ENCODE data around the gene KIF1B. TPM values are rescaled to one million over a fixed set of nuclear protein-coding genes. Genes with fewer than 3 reads are reported as not detected.

The KIF1B gene
- total and polyA plus RNA-seq, 10 donors: 1.6 to 53.5 (median 34.5) TPM

DNA sequence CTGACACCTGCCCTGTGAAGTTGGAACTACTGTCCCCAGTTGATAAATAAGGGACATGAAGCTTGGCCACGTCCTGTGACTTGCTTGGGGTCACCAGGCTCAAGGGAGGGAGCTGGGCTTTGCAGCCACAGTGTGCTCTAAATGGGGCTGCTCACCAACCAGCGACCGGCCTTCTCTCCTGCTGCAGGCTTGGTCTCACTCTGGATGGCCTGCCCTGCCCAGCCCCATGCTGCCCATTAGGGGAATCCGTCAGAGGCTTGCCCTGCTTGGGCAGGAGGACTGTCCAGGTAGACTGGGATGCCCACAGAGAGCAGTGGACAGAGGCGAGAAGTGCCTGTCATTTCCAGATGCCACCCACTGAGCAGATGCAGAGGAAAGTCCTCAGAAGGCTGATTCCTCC lies 218.6 kb downstream of the KIF1B start:
- intact Hi-C loops (cut with DNase I; ENCODE audit: low total_unique reads): loop anchor here (5.0 kb wide), 1 partner anchor 52 kb away; no protein-coding TSS in a partner anchor
- Histone ChIP-seq H3K27me3 (replicated peaks in 1 of 7) (no peaks in the 10 kb centered on the region), H3K27ac (no peak overlapping the region), H3K4me1 (peaks cover 6 to 54% (median 28%) of the 10 kb centered on the region in 6 donors), H3K36me3 (no peaks in the 10 kb centered on the region), H3K4me3 (no peak overlapping the region), H3K9me3 (no peaks in the 10 kb centered on the region)
- TF ChIP-seq POLR2AphosphoS5 (IDR thresholded peaks at IDR 0.05): no peak
- TF ChIP-seq, protein P1, sequence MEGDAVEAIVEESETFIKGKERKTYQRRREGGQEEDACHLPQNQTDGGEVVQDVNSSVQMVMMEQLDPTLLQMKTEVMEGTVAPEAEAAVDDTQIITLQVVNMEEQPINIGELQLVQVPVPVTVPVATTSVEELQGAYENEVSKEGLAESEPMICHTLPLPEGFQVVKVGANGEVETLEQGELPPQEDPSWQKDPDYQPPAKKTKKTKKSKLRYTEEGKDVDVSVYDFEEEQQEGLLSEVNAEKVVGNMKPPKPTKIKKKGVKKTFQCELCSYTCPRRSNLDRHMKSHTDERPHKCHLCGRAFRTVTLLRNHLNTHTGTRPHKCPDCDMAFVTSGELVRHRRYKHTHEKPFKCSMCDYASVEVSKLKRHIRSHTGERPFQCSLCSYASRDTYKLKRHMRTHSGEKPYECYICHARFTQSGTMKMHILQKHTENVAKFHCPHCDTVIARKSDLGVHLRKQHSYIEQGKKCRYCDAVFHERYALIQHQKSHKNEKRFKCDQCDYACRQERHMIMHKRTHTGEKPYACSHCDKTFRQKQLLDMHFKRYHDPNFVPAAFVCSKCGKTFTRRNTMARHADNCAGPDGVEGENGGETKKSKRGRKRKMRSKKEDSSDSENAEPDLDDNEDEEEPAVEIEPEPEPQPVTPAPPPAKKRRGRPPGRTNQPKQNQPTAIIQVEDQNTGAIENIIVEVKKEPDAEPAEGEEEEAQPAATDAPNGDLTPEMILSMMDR (IDR thresholded peaks at IDR 0.05 in 8 of 11, conservative IDR thresholded peaks at IDR 0.05 in 3 of 11): no peak
- no peak for TF ChIP-seq POLR2A (IDR thresholded peaks at IDR 0.05)
- WGBS, 5 donors: 87 to 93% (median 92%) methylated on average over 2 to 5 of the region's 5 CpGs
- DNase-seq: no peak

DNA sequence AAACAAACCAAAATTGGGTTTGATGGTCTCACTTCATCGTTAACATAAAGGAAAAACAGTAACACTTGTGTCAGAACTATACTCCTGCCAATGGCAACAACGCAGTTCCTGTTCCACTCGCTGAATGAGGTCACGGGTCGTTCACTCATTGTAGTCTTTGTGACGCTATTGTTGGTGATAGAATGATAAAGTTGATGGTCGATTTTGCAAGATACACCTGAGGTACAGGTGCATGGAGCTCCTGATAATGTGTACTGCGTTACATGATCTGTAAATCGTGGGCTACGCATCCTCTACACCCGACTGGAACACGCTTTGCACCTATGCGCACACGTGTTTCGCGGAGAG lies 219.5 kb downstream of the KIF1B start:
- WGBS, 5 donors: 16 to 30% (median 17%) methylated on average over 12 to 16 of the region's 16 CpGs
- Histone ChIP-seq H3K4me3 (peak overlapping the region in 7 of 8 donors; percentile 72 to 96 (median 87)), H3K9me3 (no peaks in the 10 kb centered on the region), H3K27ac (peak overlapping the region; percentile 52 to 87 (median 72)), H3K4me1 (peaks cover 6 to 54% (median 28%) of the 10 kb centered on the region in 6 donors), H3K27me3 (replicated peaks in 1 of 7) (no peaks in the 10 kb centered on the region), H3K36me3 (peaks cover 0 to under 1% (median 0%) of the 10 kb centered on the region in 6 donors)
- DNase-seq: no peak
- TF ChIP-seq POLR2A (IDR thresholded peaks at IDR 0.05): no peak
- TF ChIP-seq, protein P1 (IDR thresholded peaks at IDR 0.05 in 8 of 11, conservative IDR thresholded peaks at IDR 0.05 in 3 of 11): no peak
- no peak for TF ChIP-seq POLR2AphosphoS5 (IDR thresholded peaks at IDR 0.05)
- intact Hi-C loops (cut with DNase I; ENCODE audit: low total_unique reads): loop anchor here (5.0 kb wide), 3 partner anchors 47 to 62 kb away; no protein-coding TSS in a partner anchor

DNA sequence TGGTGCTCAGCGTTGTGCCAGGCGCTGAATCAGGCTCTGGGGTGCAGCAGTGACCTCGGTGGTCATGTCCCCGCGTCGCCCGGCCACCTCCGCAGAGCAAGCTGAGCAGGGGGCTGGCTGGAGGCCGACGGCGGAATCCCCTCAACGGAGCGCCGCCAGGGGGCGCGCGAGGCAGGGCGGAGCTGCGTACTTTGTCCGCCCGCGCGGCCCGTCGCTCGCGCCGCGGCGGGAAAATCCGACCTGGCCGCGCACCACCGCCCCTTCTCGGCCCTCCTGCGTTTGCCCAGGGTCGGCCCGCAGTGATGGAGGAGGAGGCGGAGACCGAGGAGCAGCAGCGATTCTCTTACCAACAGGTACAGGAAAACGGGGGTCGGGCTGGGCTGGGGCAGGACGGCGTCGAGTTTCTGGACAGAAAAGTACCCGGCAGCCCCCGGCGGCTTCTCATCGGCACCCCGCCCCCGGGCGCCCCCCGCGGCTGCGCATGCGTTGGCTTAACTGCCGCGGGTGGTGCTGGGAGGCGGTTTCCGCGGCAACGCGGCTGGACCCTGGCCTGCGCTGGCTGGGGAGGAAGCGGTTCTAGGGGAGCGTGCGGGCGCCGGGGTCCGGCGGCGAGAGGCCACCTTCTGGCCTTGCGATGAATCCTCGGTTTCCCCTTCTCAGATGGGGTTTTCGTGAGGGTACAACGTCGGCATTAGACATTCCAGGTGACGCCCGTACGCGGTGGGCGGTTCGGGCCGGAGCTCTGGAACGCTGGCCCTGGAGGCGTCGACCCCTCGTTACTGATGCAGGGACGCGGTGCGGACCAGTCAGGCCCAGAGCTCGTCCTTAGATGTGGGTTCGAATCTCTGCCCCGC lies 220.1 kb downstream of the KIF1B start, which contains the start of gene CENPS:
Gene CENPS (plus strand): TSS at position 218 of the 854 bp plus-strand sequence. CDS start 85 bp downstream, at position 303.
- H3K4me3 ChIP-seq: peak within 1 kb of the TSS; percentile 72 to 96 (median 88)
- H3K27ac ChIP-seq: peak within 1 kb of the TSS; percentile 52 to 87 (median 72)
- H3K36me3 ChIP-seq: peaks cover 0 to 5% (median 0%) of the 10 kb centered on the region in 6 donors
- intact Hi-C loops (cut with DNase I; ENCODE audit: low total_unique reads): loop anchor here (5.0 kb wide), 2 partner anchors 47 to 62 kb away; no protein-coding TSS in a partner anchor
- peak; percentile 98 for DNase-seq
- TF ChIP-seq POLR2AphosphoS5 (IDR thresholded peaks at IDR 0.05): peak; percentile 71 to 86 (median 83)
- TF ChIP-seq, protein P1 (IDR thresholded peaks at IDR 0.05 in 8 of 11, conservative IDR thresholded peaks at IDR 0.05 in 3 of 11): peak; percentile 92 to 99 (median 97)
- TF ChIP-seq POLR2A (IDR thresholded peaks at IDR 0.05): peak in 1 of 3 donors; percentile 88
- WGBS, 5 donors: 0% methylated on average over 7 to 95 of the region's 95 CpGs
- peaks cover 6 to 54% (median 28%) of the 10 kb centered on the region in 6 donors for H3K4me1 ChIP-seq
- no peaks in the 10 kb centered on the region for H3K9me3 ChIP-seq
- H3K27me3 ChIP-seq (replicated peaks in 1 of 7): no peaks in the 10 kb centered on the region

Small RNA genes lying within 50 kb of the gene (microRNA-seq; reads per million reads assigned to microRNA genes)
- 0 reads per million in 3 donors for gene MIR1273D

Small RNA genes lying within 50 kb of the gene (small RNA-seq; reads per million reads assigned to genes)
- gene MIR1273D: 0 reads per million in 4 donors
- 0 reads per million in 4 donors for gene RNU6-37P
- gene RNU6-828P: 0 reads per million in 4 donors

Other genes with a start within 250 kb of the KIF1B start
- 100 to 1,000 TPM in 2 of 7 donors, 10 to 100 TPM in 5; 21.1 to 144 (median 71.3) TPM for gene RBP7, start 213.3 kb upstream of the KIF1B start, total RNA-seq
- gene RBP7, start 213.3 kb upstream of the KIF1B start, polyA plus RNA-seq: 100 to 1,000 TPM in 1 of 3 donors, 10 to 100 TPM in 2; 52.1 to 161 (median 58.6) TPM
- 10 to 100 TPM; 27.0 to 53.8 (median 40.8) TPM for gene UBE4B, start 177.6 kb upstream of the KIF1B start, total RNA-seq
- gene UBE4B, start 177.6 kb upstream of the KIF1B start, polyA plus RNA-seq: 10 to 100 TPM in 2 of 3 donors, 1 to 10 TPM in 1; 8.8 to 12.7 (median 11.7) TPM
- 100 to 1,000 TPM; 105 to 381 (median 142) TPM for gene PGD, start 188.5 kb downstream of the KIF1B start, total RNA-seq
- 10 to 100 TPM; 40.8 to 72.9 (median 46.6) TPM for gene PGD, start 188.5 kb downstream of the KIF1B start, polyA plus RNA-seq
- 1 to 10 TPM; 2.1 to 9.6 (median 6.2) TPM for gene CENPS, start 219.9 kb downstream of the KIF1B start, total RNA-seq
- gene CENPS, start 219.9 kb downstream of the KIF1B start, polyA plus RNA-seq: 10 to 100 TPM in 2 of 3 donors, 1 to 10 TPM in 1; 9.3 to 13.5 (median 13.0) TPM
- gene CORT, start 239.5 kb downstream of the KIF1B start, total RNA-seq: under 1 TPM in 1 of 7 donors, not detected in 6; 0.38 TPM
- gene CORT, start 239.5 kb downstream of the KIF1B start, polyA plus RNA-seq: under 1 TPM; 0.07 to 0.22 (median 0.14) TPM